SU-DHL-6 (cell line): Measurements from ENCODE around the gene SBF1.

Experiments
- CTCF ChIP-seq: fragments of 200-600 bp; sonication (generic); IDR thresholded peaks from one replicate; pipeline ENCODE4 v1.5.1; 2017; ENCODE audit warnings: antibody characterized with exemption, mild to moderate bottlenecking, low read length, moderate library complexity; ENCODE audit not compliant: insufficient read depth, poor library complexity, severe bottlenecking
- EZH2phosphoT487 ChIP-seq: fragments of 200-600 bp; sonication (generic), shearing (Covaris generic); conservative IDR thresholded peaks from 2 replicates; pipeline ENCODE4 v1.6.1; 2018; ENCODE audit warnings: mild to moderate bottlenecking, antibody characterized with exemption, low read length, moderate library complexity, mixed read lengths

GRCh38 chr22:50437511-50438304, 37.1 kb downstream of the SBF1 start:
- TF ChIP-seq CTCF (no peak), EZH2phosphoT487 (no peak)
